SK-N-SH (cell line): Measurements from ENCODE around the gene PDIA3. TPM values are rescaled to one million over a fixed set of nuclear protein-coding genes. Genes with fewer than 3 reads are reported as not detected.

Source experiments
- CTCF ChIA-PET: fragments of 300-600, 350-600 bp; formaldehyde crosslinking; extraction: SDS; loops from one replicate; lab custom pipeline; 2021; lab: Yijun Ruan, JAX
- POLR2A ChIA-PET: fragments of 350-600 bp; sonication (Branson Sonifier 250); formaldehyde crosslinking; extraction: SDS; loops from one replicate; lab custom pipeline; 2020; ENCODE audit warnings: antibody characterized with exemption, inconsistent platforms; lab: Yijun Ruan, JAX
- DNase-seq: peaks from one replicate; pipeline ENCODE4 v3.0.0; 2012
- H2AFZ ChIP-seq: fragments of 200-600 bp; sonication (generic); 2 replicates; pipeline ENCODE4 v1.8.1; 2016; ENCODE audit warnings: antibody characterized with exemption, mild to moderate bottlenecking, low read depth
- H3F3A ChIP-seq: fragments of 200-600 bp; sonication (generic); replicated peaks from 2 replicates; pipeline ENCODE3; 2016; ENCODE audit warnings: antibody characterized with exemption, mild to moderate bottlenecking; ENCODE audit not compliant: insufficient read depth
- H3K27ac ChIP-seq, 2 experiments: fragments of 200-500 bp in 1 of 2; fragments of 200-600 bp in 1 of 2; sonication (Bioruptor generic) in 1 of 2; sonication (generic), shearing (Covaris generic) in 1 of 2; 2 replicates each; pipeline versions ENCODE4 v1.5.1 to v1.6.1; 2014 to 2016; ENCODE audit warnings: low read depth in 2 of 2, inconsistent platforms in 1 of 2, low read length in 1 of 2, mild to moderate bottlenecking in 1 of 2, mixed read lengths in 1 of 2
- H3K27me3 ChIP-seq: fragments of 200-600 bp; sonication (generic), shearing (Covaris generic); 2 replicates; pipeline ENCODE4 v1.6.1; 2016; ENCODE audit warnings: mixed run types; ENCODE audit not compliant: insufficient read depth
- H3K36me3 ChIP-seq, 2 experiments: fragments of 200-500 bp in 1 of 2; fragments of 200-600 bp in 1 of 2; sonication (Bioruptor generic) in 1 of 2; sonication (generic) in 1 of 2; replicated peaks in 1 of 2; 2 replicates each; pipeline versions ENCODE3 to v1.5.1; 2014 to 2016; ENCODE audit warnings: low read length in 1 of 2, mild to moderate bottlenecking in 1 of 2; ENCODE audit not compliant: insufficient read depth in 2 of 2, control insufficient read depth in 1 of 2
- H3K4me1 ChIP-seq, 2 experiments: fragments of 200-500 bp in 1 of 2; fragments of 200-600 bp in 1 of 2; sonication (Bioruptor generic) in 1 of 2; sonication (generic), shearing (Covaris generic) in 1 of 2; 2 replicates each; pipeline versions ENCODE4 v1.5.1 to v1.6.1; 2014 to 2016; ENCODE audit warnings: low read depth in 1 of 2, low read length in 1 of 2, mixed run types in 1 of 2; ENCODE audit not compliant: insufficient read depth in 2 of 2, control insufficient read depth in 1 of 2
- H3K4me2 ChIP-seq: fragments of 200-600 bp; sonication (generic), shearing (Covaris generic); 2 replicates; pipeline ENCODE4 v1.6.1; 2017; ENCODE audit warnings: mixed run types
- H3K4me3 ChIP-seq, 2 experiments: fragments of 200-500 bp in 1 of 2; fragments of 200-600 bp in 1 of 2; sonication (Bioruptor generic) in 1 of 2; sonication (generic), shearing (Covaris generic) in 1 of 2; 2 replicates each; pipeline versions ENCODE4 v1.5.1 to v1.8.1; 2014 to 2016; ENCODE audit warnings: low read depth in 2 of 2, inconsistent platforms in 1 of 2, low read length in 1 of 2, mild to moderate bottlenecking in 1 of 2, mixed read lengths in 1 of 2, moderate library complexity in 1 of 2
- H3K79me2 ChIP-seq: fragments of 200-600 bp; sonication (generic); 2 replicates; pipeline ENCODE4 v1.8.1; 2017; ENCODE audit warnings: mild to moderate bottlenecking; ENCODE audit not compliant: insufficient read depth
- H3K9ac ChIP-seq: fragments of 200-600 bp; sonication (generic); 2 replicates; pipeline ENCODE4 v1.6.1; 2017; ENCODE audit warnings: mixed run types
- H3K9me2 ChIP-seq: fragments of 200-600 bp; sonication (generic); 2 replicates; pipeline ENCODE4 v1.6.1; 2017; ENCODE audit warnings: mixed run types
- H3K9me3 ChIP-seq: fragments of 200-600 bp; sonication (generic); 2 replicates; pipeline ENCODE4 v1.6.1; 2017; ENCODE audit warnings: mixed run types, mild to moderate bottlenecking, moderate library complexity
- H4K20me1 ChIP-seq: fragments of 200-600 bp; sonication (generic); 2 replicates; pipeline ENCODE4 v1.6.1; 2017; ENCODE audit warnings: mild to moderate bottlenecking, mixed run types; ENCODE audit not compliant: insufficient read depth
- CHD2 ChIP-seq: fragments of 150-350 bp; IDR thresholded peaks from 2 replicates; pipeline ENCODE4 v1.6.1; 2018; ENCODE audit warnings: low read length; ENCODE audit not compliant: partially characterized antibody
- EP300 ChIP-seq, 2 experiments: IDR thresholded peaks; 2 replicates each; pipeline versions ENCODE4 v1.4.0 to v1.6.1; 2012; ENCODE audit warnings: borderline replicate concordance in 1 of 2, low read depth in 1 of 2, low read length in 1 of 2
- FOXM1 ChIP-seq: IDR thresholded peaks from 2 replicates; pipeline ENCODE4 v1.4.0; 2012; ENCODE audit warnings: low read depth, mild to moderate bottlenecking
- GABPA ChIP-seq: IDR thresholded peaks from 2 replicates; pipeline ENCODE4 v1.4.0; 2012; ENCODE audit warnings: low read depth, mild to moderate bottlenecking
- MAX ChIP-seq: IDR thresholded peaks from 2 replicates; pipeline ENCODE4 v1.4.0; 2012; ENCODE audit warnings: low read depth
- MEF2A ChIP-seq: IDR thresholded peaks from 2 replicates; pipeline ENCODE4 v1.4.0; 2012; ENCODE audit warnings: low read depth, borderline replicate concordance
- MXI1 ChIP-seq: IDR thresholded peaks from 2 replicates; pipeline ENCODE4 v1.6.1; 2012; ENCODE audit warnings: mild to moderate bottlenecking, low read depth, low read length, improper control_type of control experiment
- NFIC ChIP-seq: IDR thresholded peaks from 2 replicates; pipeline ENCODE4 v1.4.0; 2012; ENCODE audit warnings: borderline replicate concordance
- NRF1 ChIP-seq: IDR thresholded peaks from 2 replicates; pipeline ENCODE4 v1.6.1; 2012; ENCODE audit warnings: low read depth, mild to moderate bottlenecking, low read length
- POLR2AphosphoS5 ChIP-seq: IDR thresholded peaks from 2 replicates; pipeline ENCODE4 v1.6.1; 2012; ENCODE audit warnings: low read depth, low read length
- RAD21 ChIP-seq: IDR thresholded peaks from 2 replicates; pipeline ENCODE4 v1.6.1; 2012; ENCODE audit warnings: mild to moderate bottlenecking, low read length
- REST ChIP-seq: IDR thresholded peaks from 2 replicates; pipeline ENCODE4 v1.6.1; 2012; ENCODE audit warnings: mild to moderate bottlenecking, low read depth, low read length, moderate library complexity
- SMC3 ChIP-seq: IDR thresholded peaks from 2 replicates; pipeline ENCODE4 v1.6.1; 2012; ENCODE audit warnings: low read depth, low read length, improper control_type of control experiment
- TEAD4 ChIP-seq: IDR thresholded peaks from 2 replicates; pipeline ENCODE4 v1.4.0; 2012; ENCODE audit warnings: mild to moderate bottlenecking, borderline replicate concordance; ENCODE audit not compliant: insufficient read depth
- USF2 ChIP-seq: fragments of 150-350 bp; IDR thresholded peaks from 2 replicates; pipeline ENCODE4 v1.6.1; 2017; ENCODE audit warnings: antibody characterized with exemption, low read length, low read depth, borderline replicate concordance
- WGBS: methylation state at CpG from one replicate; pipeline ENCODE4 v1.1.6; 2017; ENCODE audit warnings: low lambda C conversion rate; 5-methylcytosine and 5-hydroxymethylcytosine counted together
- polyA plus RNA-seq, 3 experiments: library from polyadenylated mRNA; depleted of rRNA; stranded (reverse); fragments of >200 nt; gene quantifications; 2 replicates each; pipeline ENCODE4 v1.2.3, GENCODE V29; 2012
- TF ChIP-seq, protein P1 (sequence below): fragments of 200-600 bp; sonication (generic); IDR thresholded peaks from 2 replicates; pipeline ENCODE4 v1.6.1; 2017; ENCODE audit warnings: antibody characterized with exemption, mild to moderate bottlenecking, moderate library complexity

The PDIA3 gene
- polyA plus RNA-seq, 1 of the 3 experiments (the other 2 are of a cell fraction): 177 TPM

- H2AFZ ChIP-seq: no peak overlapping the region
- H3K36me3 ChIP-seq: peaks cover 23 to 29% of the 10 kb centered on the region in 2 experiments
- 100% methylated on average over 1 of the region's 1 CpG for WGBS
- H3K27me3 ChIP-seq: no peaks in the 10 kb centered on the region
- H3K4me1 ChIP-seq: peaks cover 0 to 3% of the 10 kb centered on the region in 2 experiments; a peak in 1 of 4 replicates
- H3K27ac ChIP-seq: no peak overlapping the region; a peak in 1 of 4 replicates
- no peaks in the 10 kb centered on the region for H3K79me2 ChIP-seq
- TF ChIP-seq RAD21 (peak; percentile 30), REST (no peak), TEAD4 (no peak), MXI1 (peak; percentile 65; the same call in 1 of the 2 replicates), MAX (peak; percentile 71; the same call in 1 of the 2 replicates)
- TF ChIP-seq, protein P1, sequence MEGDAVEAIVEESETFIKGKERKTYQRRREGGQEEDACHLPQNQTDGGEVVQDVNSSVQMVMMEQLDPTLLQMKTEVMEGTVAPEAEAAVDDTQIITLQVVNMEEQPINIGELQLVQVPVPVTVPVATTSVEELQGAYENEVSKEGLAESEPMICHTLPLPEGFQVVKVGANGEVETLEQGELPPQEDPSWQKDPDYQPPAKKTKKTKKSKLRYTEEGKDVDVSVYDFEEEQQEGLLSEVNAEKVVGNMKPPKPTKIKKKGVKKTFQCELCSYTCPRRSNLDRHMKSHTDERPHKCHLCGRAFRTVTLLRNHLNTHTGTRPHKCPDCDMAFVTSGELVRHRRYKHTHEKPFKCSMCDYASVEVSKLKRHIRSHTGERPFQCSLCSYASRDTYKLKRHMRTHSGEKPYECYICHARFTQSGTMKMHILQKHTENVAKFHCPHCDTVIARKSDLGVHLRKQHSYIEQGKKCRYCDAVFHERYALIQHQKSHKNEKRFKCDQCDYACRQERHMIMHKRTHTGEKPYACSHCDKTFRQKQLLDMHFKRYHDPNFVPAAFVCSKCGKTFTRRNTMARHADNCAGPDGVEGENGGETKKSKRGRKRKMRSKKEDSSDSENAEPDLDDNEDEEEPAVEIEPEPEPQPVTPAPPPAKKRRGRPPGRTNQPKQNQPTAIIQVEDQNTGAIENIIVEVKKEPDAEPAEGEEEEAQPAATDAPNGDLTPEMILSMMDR: peak; percentile 44
- no peaks in the 10 kb centered on the region for H4K20me1 ChIP-seq
- H3K4me2 ChIP-seq: no peak overlapping the region
- peaks cover 45% of the 10 kb centered on the region for H3F3A ChIP-seq
- POLR2A ChIA-PET: no interaction called here
- DNase-seq: peak; percentile 52
- no peaks in the 10 kb centered on the region for H3K9me2 ChIP-seq
- H3K9me3 ChIP-seq: no peaks in the 10 kb centered on the region
- no peak overlapping the region for H3K9ac ChIP-seq
- CTCF ChIA-PET: interaction anchor here (0.8 to 3.0 kb wide), 6 partner anchors 11 to 22 kb away, joined by 3 to 13 read pairs (median 6); no protein-coding TSS in a partner anchor
- no peak overlapping the region for H3K4me3 ChIP-seq
Measured at GRCh38 chr15:43775411-43775965, 29.2 kb downstream of the PDIA3 start.

- Histone ChIP-seq H3K9ac (no peak overlapping the region), H3K27ac (no peak overlapping the region), H3K36me3 (peaks cover 16 to 25% of the 10 kb centered on the region in 2 experiments), H2AFZ (no peak overlapping the region), H3K9me3 (no peaks in the 10 kb centered on the region), H4K20me1 (no peaks in the 10 kb centered on the region), H3K4me3 (no peak overlapping the region), H3F3A (peaks cover 40% of the 10 kb centered on the region), H3K79me2 (no peaks in the 10 kb centered on the region), H3K4me1 (peaks cover 0 to 3% of the 10 kb centered on the region in 2 experiments; a peak in 1 of 4 replicates), H3K9me2 (no peaks in the 10 kb centered on the region), H3K4me2 (no peak overlapping the region), H3K27me3 (no peaks in the 10 kb centered on the region)
- whole genome bisulfite sequencing: 93% methylated on average over 24 of the region's 35 CpGs
- TF ChIP-seq FOXM1 (no peak), CHD2 (no peak), USF2 (no peak), NRF1 (no peak), NFIC (no peak), SMC3 (no peak), TEAD4 (no peak), POLR2AphosphoS5 (no peak), MEF2A (no peak), GABPA (no peak), EP300 (IDR thresholded peaks at IDR 0.05; ENCODE audit: borderline replicate concordance in 1 of 2, low read depth in 1 of 2, low read length in 1 of 2) (no peak)
- TF ChIP-seq, protein P1: no peak
- DNase-seq: no peak
- POLR2A ChIA-PET: interaction anchor here (1.3 kb wide), 1 partner anchor 13 kb away, joined by 3 read pairs; no protein-coding TSS in a partner anchor
- CTCF ChIA-PET: interaction anchor here (0.6 to 3.0 kb wide), 6 partner anchors 10 to 691 kb away, joined by 3 to 13 read pairs (median 6); no protein-coding TSS in a partner anchor
Measured at GRCh38 chr15:43776101-43776717, 30.0 kb downstream of the PDIA3 start.
